CD4-positive, alpha-beta T cell (primary cell): ENCODE results near the gene WDR27. TPM values are rescaled to one million over a fixed set of nuclear protein-coding genes. Genes with fewer than 3 reads are reported as not detected.

Experiments used
- ATAC-seq: fragments of 200-7000 bp; cut with Tn5 transposase; one replicate; pipeline ENCODE4 v1.10.0; 2022; ENCODE audit warnings: mild to moderate bottlenecking; ENCODE audit not compliant: poor library complexity
- CTCF ChIA-PET: fragments of 350-600 bp; sonication (Branson Sonifier 250); formaldehyde crosslinking; loops from one replicate; lab custom pipeline; 2021; ENCODE audit warnings: antibody characterized with exemption, inconsistent platforms; lab: Charles Lee
- POLR2A ChIA-PET: fragments of 350-600 bp; sonication (Branson Sonifier 250); formaldehyde crosslinking; loops from one replicate; lab custom pipeline; 2021; ENCODE audit warnings: antibody characterized with exemption, inconsistent platforms; lab: Charles Lee
- DNase-seq, 14 experiments: peaks; one replicate each; pipeline ENCODE4 v3.0.0-alpha.2; 2013 to 2020; ENCODE audit warnings: mixed read lengths in 2 of 14
- H3K27ac ChIP-seq, 2 donors: one replicate each; pipeline versions ENCODE4 v1.5.1 to v1.7.0; 2013; ENCODE audit warnings: low read length in 2 of 2, low read depth in 1 of 2, mild to moderate bottlenecking in 1 of 2
- H3K27me3 ChIP-seq, 2 experiments: 1 replicate in 1 of 2; 2 replicates in 1 of 2; pipeline versions ENCODE4 v1.6.1 to v1.7.0; 2013; ENCODE audit warnings: low read length in 2 of 2, control low read depth in 1 of 2, mild to moderate bottlenecking in 1 of 2, moderate library complexity in 1 of 2; ENCODE audit not compliant: insufficient read depth in 2 of 2, control insufficient read depth in 1 of 2
- H3K36me3 ChIP-seq: one replicate; pipeline ENCODE4 v1.6.1; 2013; ENCODE audit warnings: low read length, control low read depth; ENCODE audit not compliant: insufficient read depth
- H3K4me1 ChIP-seq: one replicate; pipeline ENCODE4 v1.6.1; 2013; ENCODE audit warnings: low read length, control low read depth; ENCODE audit not compliant: insufficient read depth
- H3K4me3 ChIP-seq: one replicate; pipeline ENCODE4 v1.5.1; 2013; ENCODE audit warnings: mild to moderate bottlenecking, low read length, moderate library complexity
- H3K9me3 ChIP-seq, 2 experiments: 1 replicate in 1 of 2; 2 replicates in 1 of 2; pipeline versions ENCODE4 v1.6.1 to v1.7.0; 2013; ENCODE audit warnings: low read length in 2 of 2, mild to moderate bottlenecking in 2 of 2, control low read depth in 1 of 2, moderate library complexity in 1 of 2; ENCODE audit not compliant: control insufficient read depth in 1 of 2, insufficient read depth in 1 of 2
- H3K27ac Mint-ChIP-seq: one replicate; pipeline ENCODE4 v1.8.0; 2020; ENCODE audit warnings: mixed read lengths
- H3K27me3 Mint-ChIP-seq: one replicate; pipeline ENCODE4 v1.8.0; 2021; ENCODE audit warnings: mixed read lengths
- H3K36me3 Mint-ChIP-seq: one replicate; pipeline ENCODE4 v1.8.0; 2021; ENCODE audit warnings: low read depth, mixed read lengths
- H3K4me1 Mint-ChIP-seq: one replicate; pipeline ENCODE4 v1.8.0; 2021; ENCODE audit warnings: low read depth, mixed read lengths
- H3K4me3 Mint-ChIP-seq: one replicate; pipeline ENCODE4 v1.8.0; 2020; ENCODE audit warnings: mild to moderate bottlenecking, mixed read lengths
- H3K9me3 Mint-ChIP-seq: one replicate; pipeline ENCODE4 v1.8.0; 2020; ENCODE audit warnings: mixed read lengths
- intact Hi-C, 2 experiments: fragments of 100-400 bp; cut with DNase I in 1 of 2; cut with micrococcal nuclease in 1 of 2; formaldehyde crosslinking; loops; one replicate each; pipeline versions ENCODE4 v1.15.1 to v1.9.0; 2023 to 2025; cut with DNase I, micrococcal nuclease
- total RNA-seq, 174 experiments: library from RNA in 2 of 174; stranded (reverse) in 2 of 174; gene quantifications; one replicate each; pipeline ENCODE4 v1.2.3 and lab custom pipeline; 2021 to 2026
- TF ChIP-seq, protein P1 (sequence below): fragments of 200-600 bp; IDR thresholded peaks from one replicate; pipeline ENCODE4 v1.8.0; 2022; ENCODE audit warnings: antibody characterized with exemption, mild to moderate bottlenecking

Gene WDR27
- total RNA-seq, 2 experiments from 2014 or later, result 22.0 to 23.5 TPM

DNA sequence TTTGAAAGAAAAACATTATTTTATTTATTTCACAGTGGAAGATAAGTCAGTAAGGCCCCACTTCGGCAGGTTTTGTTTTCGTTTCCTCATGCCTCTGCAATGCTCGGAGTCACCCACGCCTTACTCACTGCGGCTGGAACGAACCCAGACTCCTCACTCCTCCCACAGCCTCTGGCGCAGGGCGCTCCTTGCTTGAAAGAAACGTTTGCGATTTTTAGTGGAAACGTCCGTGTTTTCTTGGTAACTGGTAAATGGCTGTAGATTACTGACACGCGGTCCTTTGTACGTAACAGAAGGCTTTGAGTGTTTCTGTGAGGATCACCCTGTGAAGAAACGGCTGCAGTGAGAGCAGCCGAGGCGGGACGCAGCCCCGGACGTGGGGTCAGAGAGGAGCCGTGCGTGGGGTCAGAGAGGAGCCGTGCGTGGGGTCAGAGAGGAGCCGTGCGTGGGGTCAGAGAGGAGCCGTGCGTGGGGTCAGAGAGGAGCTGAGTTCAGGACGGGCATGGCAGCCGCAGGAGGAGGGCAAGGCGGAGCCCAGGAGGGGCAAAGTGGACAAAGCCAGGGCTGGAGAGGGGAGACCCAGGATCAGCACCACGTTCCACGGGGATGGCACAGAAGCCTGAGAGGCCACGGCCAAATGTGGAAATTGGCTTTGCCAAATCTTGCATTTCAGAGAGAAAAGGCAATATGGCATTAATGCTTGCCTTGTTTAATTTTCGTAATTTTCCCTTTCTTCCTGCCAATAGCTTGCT is 249.5 kb downstream of the WDR27 start:
- no peaks in the 10 kb centered on the region for H3K27me3 Mint-ChIP-seq
- intact Hi-C loops, result no loop called here
- H3K36me3 Mint-ChIP-seq, result no peaks in the 10 kb centered on the region
- H3K4me1 Mint-ChIP-seq, result no peaks in the 10 kb centered on the region
- Histone ChIP-seq H3K4me1 (no peaks in the 10 kb centered on the region), H3K27ac (no peak overlapping the region), H3K36me3 (no peaks in the 10 kb centered on the region), H3K9me3 (peaks cover 0 to 16% of the 10 kb centered on the region in 2 experiments), H3K4me3 (no peak overlapping the region), H3K27me3 (no peaks in the 10 kb centered on the region)
- H3K4me3 Mint-ChIP-seq, result no peak overlapping the region
- no peaks in the 10 kb centered on the region for H3K9me3 Mint-ChIP-seq
- TF ChIP-seq, protein P1, sequence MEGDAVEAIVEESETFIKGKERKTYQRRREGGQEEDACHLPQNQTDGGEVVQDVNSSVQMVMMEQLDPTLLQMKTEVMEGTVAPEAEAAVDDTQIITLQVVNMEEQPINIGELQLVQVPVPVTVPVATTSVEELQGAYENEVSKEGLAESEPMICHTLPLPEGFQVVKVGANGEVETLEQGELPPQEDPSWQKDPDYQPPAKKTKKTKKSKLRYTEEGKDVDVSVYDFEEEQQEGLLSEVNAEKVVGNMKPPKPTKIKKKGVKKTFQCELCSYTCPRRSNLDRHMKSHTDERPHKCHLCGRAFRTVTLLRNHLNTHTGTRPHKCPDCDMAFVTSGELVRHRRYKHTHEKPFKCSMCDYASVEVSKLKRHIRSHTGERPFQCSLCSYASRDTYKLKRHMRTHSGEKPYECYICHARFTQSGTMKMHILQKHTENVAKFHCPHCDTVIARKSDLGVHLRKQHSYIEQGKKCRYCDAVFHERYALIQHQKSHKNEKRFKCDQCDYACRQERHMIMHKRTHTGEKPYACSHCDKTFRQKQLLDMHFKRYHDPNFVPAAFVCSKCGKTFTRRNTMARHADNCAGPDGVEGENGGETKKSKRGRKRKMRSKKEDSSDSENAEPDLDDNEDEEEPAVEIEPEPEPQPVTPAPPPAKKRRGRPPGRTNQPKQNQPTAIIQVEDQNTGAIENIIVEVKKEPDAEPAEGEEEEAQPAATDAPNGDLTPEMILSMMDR, result no peak
- ChIA-PET CTCF (no interaction called here), POLR2A (no interaction called here)
- no peak for ATAC-seq
- no peak overlapping the region for H3K27ac Mint-ChIP-seq
- no peak for DNase-seq

DNA sequence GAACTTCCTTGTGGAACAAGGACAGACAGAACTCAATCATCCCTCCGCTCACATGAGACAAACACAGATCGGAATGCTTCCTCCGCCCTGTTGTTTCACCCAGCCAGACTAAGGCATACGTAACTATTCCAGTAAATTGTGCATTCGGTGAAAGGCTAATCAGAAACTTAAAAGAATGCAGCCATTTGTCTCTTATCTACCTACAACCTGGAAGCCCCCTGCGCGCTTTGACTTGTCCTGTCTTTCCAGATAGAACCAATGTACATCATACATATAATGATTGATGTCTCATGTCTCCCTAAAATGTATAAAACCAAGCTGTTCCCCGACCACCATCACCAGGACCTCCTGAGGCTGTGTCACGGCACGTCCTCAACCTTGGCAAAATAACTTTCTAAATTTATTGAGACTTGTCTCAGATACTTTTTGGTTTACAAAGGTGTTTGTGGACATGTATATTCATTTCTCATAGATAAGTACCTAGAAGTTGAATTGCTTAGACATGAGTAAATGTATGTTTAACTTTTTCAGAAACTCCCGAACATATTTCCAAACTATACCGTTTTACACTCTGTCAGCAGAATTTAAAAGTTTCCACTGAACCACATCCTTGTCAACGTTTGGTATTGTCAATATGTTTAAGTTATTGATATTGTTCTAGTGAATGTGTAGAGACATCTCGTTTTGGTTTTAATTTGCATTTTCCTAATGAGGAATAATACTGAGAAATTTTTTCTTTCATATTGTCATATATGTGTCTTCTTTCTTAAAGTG is 250.6 kb downstream of the WDR27 start:
- peaks cover 0 to 9% of the 10 kb centered on the region in 2 experiments for H3K9me3 ChIP-seq
- intact Hi-C loops, result no loop called here
- H3K27ac Mint-ChIP-seq, result no peak overlapping the region
- TF ChIP-seq, protein P1, result no peak
- H3K27ac ChIP-seq, result no peak overlapping the region
- no peaks in the 10 kb centered on the region for H3K4me1 Mint-ChIP-seq
- DNase-seq (no peak), ATAC-seq (no peak)
- H3K27me3 ChIP-seq, result no peaks in the 10 kb centered on the region
- ChIA-PET POLR2A (no interaction called here), CTCF (no interaction called here)
- H3K36me3 ChIP-seq, result no peaks in the 10 kb centered on the region
- H3K4me3 ChIP-seq, result no peak overlapping the region
- H3K27me3 Mint-ChIP-seq, result no peaks in the 10 kb centered on the region
- H3K36me3 Mint-ChIP-seq, result no peaks in the 10 kb centered on the region
- no peaks in the 10 kb centered on the region for H3K9me3 Mint-ChIP-seq
- H3K4me3 Mint-ChIP-seq, result no peak overlapping the region
- no peaks in the 10 kb centered on the region for H3K4me1 ChIP-seq

DNA sequence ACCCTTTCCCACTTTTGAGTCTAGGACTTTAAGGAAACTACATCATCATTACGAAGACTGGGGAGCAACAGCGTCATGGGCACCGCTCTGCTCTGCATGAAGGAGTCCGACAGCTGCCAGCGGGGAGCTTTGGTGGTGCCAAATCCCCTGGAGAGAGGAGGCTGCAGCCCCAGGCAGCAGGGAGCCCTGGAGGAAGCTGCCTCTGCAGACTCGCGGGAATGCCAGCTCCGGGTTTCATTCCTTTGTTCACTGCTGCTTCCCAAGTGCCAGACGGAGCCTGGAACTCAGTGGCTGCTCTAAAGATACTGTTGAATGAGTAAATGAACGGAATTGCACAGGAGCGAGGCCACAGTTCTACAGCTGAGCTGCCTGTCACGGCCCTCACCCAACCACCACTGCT is 251.7 kb downstream of the WDR27 start:
- intact Hi-C loops, result no loop called here
- no peak overlapping the region for H3K4me3 Mint-ChIP-seq
- Histone ChIP-seq H3K27me3 (no peaks in the 10 kb centered on the region), H3K9me3 (peaks cover 0 to 9% of the 10 kb centered on the region in 2 experiments), H3K27ac (no peak overlapping the region), H3K36me3 (no peaks in the 10 kb centered on the region), H3K4me1 (no peaks in the 10 kb centered on the region), H3K4me3 (no peak overlapping the region)
- no peak for DNase-seq
- H3K27ac Mint-ChIP-seq, result no peak overlapping the region
- H3K9me3 Mint-ChIP-seq, result no peaks in the 10 kb centered on the region
- POLR2A ChIA-PET, result no interaction called here
- H3K27me3 Mint-ChIP-seq, result no peaks in the 10 kb centered on the region
- no peaks in the 10 kb centered on the region for H3K36me3 Mint-ChIP-seq
- no peaks in the 10 kb centered on the region for H3K4me1 Mint-ChIP-seq
- no peak for ATAC-seq
- TF ChIP-seq, protein P1, result no peak
- CTCF ChIA-PET, result no interaction called here
